Measurements from ENCODE around the gene VMO1.

GRCh38 chr17:4788807-4789700, 2.9 kb upstream of the VMO1 start, which contains the start of gene GLTPD2:
- TF ChIP-seq, protein P1, sequence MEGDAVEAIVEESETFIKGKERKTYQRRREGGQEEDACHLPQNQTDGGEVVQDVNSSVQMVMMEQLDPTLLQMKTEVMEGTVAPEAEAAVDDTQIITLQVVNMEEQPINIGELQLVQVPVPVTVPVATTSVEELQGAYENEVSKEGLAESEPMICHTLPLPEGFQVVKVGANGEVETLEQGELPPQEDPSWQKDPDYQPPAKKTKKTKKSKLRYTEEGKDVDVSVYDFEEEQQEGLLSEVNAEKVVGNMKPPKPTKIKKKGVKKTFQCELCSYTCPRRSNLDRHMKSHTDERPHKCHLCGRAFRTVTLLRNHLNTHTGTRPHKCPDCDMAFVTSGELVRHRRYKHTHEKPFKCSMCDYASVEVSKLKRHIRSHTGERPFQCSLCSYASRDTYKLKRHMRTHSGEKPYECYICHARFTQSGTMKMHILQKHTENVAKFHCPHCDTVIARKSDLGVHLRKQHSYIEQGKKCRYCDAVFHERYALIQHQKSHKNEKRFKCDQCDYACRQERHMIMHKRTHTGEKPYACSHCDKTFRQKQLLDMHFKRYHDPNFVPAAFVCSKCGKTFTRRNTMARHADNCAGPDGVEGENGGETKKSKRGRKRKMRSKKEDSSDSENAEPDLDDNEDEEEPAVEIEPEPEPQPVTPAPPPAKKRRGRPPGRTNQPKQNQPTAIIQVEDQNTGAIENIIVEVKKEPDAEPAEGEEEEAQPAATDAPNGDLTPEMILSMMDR (IDR thresholded peaks at IDR 0.05) = no peak
- TF ChIP-seq EP300 (IDR thresholded peaks at IDR 0.05) (no peak), POLR2AphosphoS5 (IDR thresholded peaks at IDR 0.05) (no peak)
